ENCODE data around the gene NCKAP1. TPM values are rescaled to one million over a fixed set of nuclear protein-coding genes. Genes with fewer than 3 reads are reported as not detected.
A peak's percentile ranks its signal among the peaks of the same experiment; 100 is the strongest.

The NCKAP1 gene
- total RNA-seq, 1 donor: 167 TPM

DNA sequence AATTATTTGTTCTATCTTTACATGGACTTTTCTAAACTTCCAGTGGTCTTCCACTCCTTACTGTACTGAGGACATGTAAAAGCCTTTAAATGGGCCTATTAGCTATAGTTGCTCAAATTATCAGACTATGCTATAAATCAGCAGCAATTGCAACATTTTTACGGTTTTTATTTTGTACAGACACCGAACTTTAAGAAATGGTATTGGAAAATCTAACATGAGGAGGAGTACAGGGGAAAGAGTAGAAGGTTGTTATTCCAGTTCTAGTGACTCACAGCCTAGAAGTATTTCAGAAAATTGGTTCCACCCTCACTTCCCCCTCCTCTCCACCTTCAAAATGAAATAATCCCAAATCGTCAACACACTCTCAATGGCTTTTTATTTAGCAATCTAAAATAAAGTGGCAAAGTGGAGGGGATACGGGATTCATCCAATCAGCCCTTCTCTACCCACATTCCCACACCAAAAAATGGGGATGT is 1.1 kb downstream of the NCKAP1 start:
- TF ChIP-seq, protein P1, sequence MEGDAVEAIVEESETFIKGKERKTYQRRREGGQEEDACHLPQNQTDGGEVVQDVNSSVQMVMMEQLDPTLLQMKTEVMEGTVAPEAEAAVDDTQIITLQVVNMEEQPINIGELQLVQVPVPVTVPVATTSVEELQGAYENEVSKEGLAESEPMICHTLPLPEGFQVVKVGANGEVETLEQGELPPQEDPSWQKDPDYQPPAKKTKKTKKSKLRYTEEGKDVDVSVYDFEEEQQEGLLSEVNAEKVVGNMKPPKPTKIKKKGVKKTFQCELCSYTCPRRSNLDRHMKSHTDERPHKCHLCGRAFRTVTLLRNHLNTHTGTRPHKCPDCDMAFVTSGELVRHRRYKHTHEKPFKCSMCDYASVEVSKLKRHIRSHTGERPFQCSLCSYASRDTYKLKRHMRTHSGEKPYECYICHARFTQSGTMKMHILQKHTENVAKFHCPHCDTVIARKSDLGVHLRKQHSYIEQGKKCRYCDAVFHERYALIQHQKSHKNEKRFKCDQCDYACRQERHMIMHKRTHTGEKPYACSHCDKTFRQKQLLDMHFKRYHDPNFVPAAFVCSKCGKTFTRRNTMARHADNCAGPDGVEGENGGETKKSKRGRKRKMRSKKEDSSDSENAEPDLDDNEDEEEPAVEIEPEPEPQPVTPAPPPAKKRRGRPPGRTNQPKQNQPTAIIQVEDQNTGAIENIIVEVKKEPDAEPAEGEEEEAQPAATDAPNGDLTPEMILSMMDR (IDR thresholded peaks at IDR 0.05; ENCODE audit: insufficient read depth, low read length): no peak
- H3K4me3 ChIP-seq (ENCODE audit: low read depth, low read length): peak overlapping the region; percentile 83
- peak; percentile 53 for DNase-seq (ENCODE audit: low read depth)

DNA sequence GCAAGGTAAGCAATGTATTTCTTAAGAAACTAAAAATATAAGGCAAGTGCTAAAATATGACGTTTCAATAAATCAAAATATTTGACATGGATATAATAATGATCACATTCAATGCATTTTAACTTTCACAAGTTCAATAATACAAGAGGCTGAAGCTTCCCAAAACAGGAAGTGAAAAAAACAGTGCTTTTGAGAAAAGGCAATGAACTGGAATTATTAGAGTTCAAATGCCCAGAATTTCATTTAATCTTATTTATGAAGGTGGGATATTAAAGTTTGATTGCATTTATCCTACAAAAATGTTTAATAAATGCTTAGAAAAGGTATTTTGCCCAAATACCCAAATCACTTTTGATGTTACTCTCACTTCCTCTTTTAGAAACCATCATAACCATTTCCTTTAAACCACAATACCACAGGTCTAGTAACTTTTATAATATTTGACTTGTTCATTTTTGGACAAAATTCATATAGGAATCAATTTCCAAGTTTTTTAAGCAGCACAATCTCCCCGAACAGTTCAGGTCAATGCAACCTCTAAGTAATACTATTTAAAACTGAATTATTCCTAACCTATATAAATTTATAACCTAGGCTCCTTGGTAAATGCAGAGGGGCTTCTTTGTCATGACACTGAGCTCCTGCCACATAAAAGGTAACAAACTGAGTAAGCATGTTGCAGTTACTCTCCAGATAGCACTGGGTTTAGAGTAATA is 2.1 kb downstream of the NCKAP1 start:
- no peak for DNase-seq (ENCODE audit: low read depth)
- H3K4me3 ChIP-seq (ENCODE audit: low read depth, low read length): peak overlapping the region; percentile 83
- TF ChIP-seq, protein P1 (IDR thresholded peaks at IDR 0.05; ENCODE audit: insufficient read depth, low read length): no peak

DNA sequence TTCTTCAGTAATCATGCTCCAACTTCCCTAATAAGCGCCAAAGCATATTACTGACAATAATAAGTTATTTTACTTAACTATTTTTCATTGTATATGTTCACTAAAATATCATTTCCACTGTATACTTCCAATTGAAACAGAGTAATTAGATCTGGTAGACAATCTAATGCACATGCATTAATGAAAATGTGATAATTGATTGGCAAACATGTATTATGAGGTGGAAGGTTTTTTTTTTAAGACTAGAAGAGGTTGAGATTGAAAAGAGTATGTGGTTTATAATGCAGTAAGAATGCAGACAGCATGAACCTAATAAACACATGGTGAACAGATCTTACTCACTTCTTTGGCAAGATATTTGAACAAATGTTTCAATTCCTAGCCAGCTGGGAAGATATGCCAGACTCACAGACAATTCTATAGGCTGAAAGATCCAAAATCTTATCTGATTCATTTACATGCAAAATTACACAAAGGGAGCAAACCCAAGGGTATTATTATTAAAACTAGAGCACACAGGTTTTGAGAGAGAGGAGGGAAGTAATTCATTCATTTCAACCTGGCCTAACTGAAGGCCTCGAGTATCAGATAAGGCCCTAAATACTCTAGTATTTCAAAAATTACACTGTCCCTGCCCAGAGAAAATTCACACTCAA is 2.8 kb downstream of the NCKAP1 start:
- TF ChIP-seq, protein P1 (IDR thresholded peaks at IDR 0.05; ENCODE audit: insufficient read depth, low read length): no peak
- peak; percentile 83 for DNase-seq (ENCODE audit: low read depth)
- peak overlapping the region; percentile 83 for H3K4me3 ChIP-seq (ENCODE audit: low read depth, low read length)

- TF ChIP-seq, protein P1 (IDR thresholded peaks at IDR 0.05; ENCODE audit: insufficient read depth, low read length): no peak
- DNase-seq (ENCODE audit: low read depth): peak; percentile 27
- no peak overlapping the region for H3K4me3 ChIP-seq (ENCODE audit: low read depth, low read length)
Measured at GRCh38 chr2:183034806-183035205, 3.5 kb downstream of the NCKAP1 start.

- no peak overlapping the region for H3K4me3 ChIP-seq (ENCODE audit: low read depth, low read length)
- TF ChIP-seq, protein P1 (IDR thresholded peaks at IDR 0.05; ENCODE audit: insufficient read depth, low read length): no peak
- no peak for DNase-seq (ENCODE audit: low read depth)
Measured at GRCh38 chr2:183033951-183034350, 4.3 kb downstream of the NCKAP1 start.

DNA sequence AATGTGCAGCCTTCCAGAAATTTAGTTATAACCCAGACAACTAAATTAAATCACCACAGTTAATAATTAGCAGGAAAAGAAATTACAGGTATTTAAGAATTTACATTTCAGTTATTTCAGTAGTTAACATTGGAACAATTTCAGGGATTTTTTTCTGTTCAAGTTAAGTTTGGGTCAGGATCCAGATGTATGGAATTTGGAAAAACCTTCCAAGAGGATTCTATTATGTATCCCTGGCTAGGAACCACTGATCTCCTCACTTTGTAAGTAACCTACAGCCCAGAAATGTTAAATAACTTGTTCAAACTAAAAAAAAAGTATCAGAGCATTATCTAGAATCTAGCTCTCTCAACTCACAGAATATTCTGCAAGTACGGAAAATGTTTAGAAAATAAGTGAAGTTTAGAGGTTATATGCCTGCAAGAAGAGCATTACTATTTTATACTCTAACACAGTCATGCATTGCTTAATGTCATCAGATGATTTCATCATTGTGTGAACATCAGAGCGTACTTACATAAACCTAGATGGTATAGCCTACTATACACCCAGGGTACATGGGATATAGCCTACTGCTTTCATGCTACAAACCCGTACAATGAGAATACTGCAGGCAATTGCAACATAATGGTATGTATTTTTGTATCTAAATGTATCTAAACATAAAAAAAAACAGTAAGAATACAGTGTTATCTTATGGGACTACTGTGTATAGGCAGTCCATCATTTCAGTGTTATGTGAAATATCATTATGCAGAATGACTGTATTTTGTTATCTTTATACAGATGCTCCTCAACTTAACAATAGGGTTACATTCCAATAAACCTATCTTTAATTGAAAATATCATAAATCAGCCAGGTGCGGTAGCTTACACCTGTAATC is 6.1 kb downstream of the NCKAP1 start:
- peak; percentile 26 for DNase-seq (ENCODE audit: low read depth)
- TF ChIP-seq, protein P1 (IDR thresholded peaks at IDR 0.05; ENCODE audit: insufficient read depth, low read length): no peak
- H3K4me3 ChIP-seq (ENCODE audit: low read depth, low read length): no peak overlapping the region
